ENCODE measurements around the gene TBCE. TPM values are rescaled to one million over a fixed set of nuclear protein-coding genes. Genes with fewer than 3 reads are reported as not detected.
"Not testable (repeated sequence)": the region's sequence is repeated elsewhere in the genome, so short reads cannot be mapped to it uniquely, and the experiment has no call there.

Gene TBCE
- total RNA-seq, 1 donor from 2014 or later = 17.2 TPM

DNA sequence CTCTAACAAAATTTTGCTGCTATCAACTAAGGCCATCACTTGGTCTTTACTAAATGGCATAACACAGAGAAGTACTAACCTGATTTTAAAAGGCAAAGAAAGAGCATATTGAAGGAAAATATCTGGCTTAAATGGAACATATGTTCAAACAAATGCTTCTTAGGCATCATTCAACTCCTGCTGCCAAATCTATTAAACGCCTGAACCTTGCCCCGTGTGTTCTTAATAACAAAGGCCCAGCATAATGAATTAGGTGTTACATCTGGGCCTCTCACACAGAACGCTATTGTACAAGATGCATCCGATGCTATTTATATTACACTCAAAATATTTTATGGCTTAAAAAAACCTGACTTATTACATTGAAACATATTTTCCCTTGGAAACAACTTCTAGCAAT is 88.6 kb downstream of the TBCE start:
- no peaks in the 10 kb centered on the region for H3K27me3 ChIP-seq (ENCODE audit: low read depth)
- TF ChIP-seq, protein P1, sequence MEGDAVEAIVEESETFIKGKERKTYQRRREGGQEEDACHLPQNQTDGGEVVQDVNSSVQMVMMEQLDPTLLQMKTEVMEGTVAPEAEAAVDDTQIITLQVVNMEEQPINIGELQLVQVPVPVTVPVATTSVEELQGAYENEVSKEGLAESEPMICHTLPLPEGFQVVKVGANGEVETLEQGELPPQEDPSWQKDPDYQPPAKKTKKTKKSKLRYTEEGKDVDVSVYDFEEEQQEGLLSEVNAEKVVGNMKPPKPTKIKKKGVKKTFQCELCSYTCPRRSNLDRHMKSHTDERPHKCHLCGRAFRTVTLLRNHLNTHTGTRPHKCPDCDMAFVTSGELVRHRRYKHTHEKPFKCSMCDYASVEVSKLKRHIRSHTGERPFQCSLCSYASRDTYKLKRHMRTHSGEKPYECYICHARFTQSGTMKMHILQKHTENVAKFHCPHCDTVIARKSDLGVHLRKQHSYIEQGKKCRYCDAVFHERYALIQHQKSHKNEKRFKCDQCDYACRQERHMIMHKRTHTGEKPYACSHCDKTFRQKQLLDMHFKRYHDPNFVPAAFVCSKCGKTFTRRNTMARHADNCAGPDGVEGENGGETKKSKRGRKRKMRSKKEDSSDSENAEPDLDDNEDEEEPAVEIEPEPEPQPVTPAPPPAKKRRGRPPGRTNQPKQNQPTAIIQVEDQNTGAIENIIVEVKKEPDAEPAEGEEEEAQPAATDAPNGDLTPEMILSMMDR (IDR thresholded peaks at IDR 0.05; ENCODE audit: borderline replicate concordance) = no peak
- no peak overlapping the region for H3K4me3 ChIP-seq
- H3K36me3 ChIP-seq = peaks cover 50% of the 10 kb centered on the region
- no peaks in the 10 kb centered on the region for H3K4me1 ChIP-seq
- no peak for DNase-seq
- intact Hi-C loops (cut with micrococcal nuclease) = no loop called here
- no peaks in the 10 kb centered on the region for H3K9me3 ChIP-seq (replicated peaks)
- no peak overlapping the region for H3K27ac ChIP-seq (replicated peaks)

DNA sequence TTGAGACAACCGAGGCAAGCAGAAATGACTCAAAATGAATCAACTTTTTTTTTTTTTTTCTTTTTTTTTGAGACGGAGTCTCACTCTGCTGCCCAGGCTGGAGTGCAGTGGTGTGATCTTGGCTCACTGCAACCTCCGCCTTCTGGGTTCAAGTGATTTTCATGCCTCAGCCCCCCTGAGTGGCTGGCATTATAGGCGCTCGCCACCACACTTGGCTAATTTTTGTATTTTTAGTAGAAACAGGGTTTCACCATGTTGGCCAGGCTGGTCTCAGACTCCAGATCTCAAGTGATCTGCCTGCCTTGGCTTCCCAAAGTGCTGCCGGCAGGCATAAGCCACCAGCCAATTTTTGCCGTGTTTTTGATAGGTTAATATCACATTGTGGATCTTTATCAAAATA is 90.6 kb downstream of the TBCE start:
- not testable (repeated sequence) for H3K27me3 ChIP-seq (ENCODE audit: low read depth)

DNA sequence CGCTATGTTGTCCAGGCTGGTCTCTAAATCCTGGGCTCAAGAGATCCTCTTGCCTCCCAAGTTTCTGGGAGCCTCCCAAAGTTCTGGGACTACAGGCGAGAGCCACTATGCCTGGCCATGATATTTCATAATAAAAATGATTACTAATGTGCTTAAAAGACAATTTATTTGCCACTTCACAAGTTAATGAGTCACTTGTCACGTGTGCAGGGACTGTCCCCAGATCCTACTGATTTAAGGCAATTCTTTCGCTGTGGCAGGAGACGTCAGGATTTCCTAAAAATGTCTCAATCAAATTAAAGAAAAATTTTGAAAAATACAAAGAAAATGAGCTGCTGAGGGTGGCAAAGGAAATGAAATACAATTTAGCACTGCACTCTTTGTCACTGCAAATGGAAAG is 93.5 kb downstream of the TBCE start:
- Histone ChIP-seq H3K9me3 (replicated peaks) (no peaks in the 10 kb centered on the region), H3K36me3 (peaks cover 23% of the 10 kb centered on the region), H3K27ac (replicated peaks) (no peak overlapping the region), H3K27me3 (ENCODE audit: low read depth) (no peaks in the 10 kb centered on the region), H3K4me1 (no peaks in the 10 kb centered on the region), H3K4me3 (no peak overlapping the region)
- intact Hi-C loops (cut with micrococcal nuclease) = no loop called here
- TF ChIP-seq, protein P1 (IDR thresholded peaks at IDR 0.05; ENCODE audit: borderline replicate concordance) = no peak
- no peak for DNase-seq

More for the DNA sequence above, 90.6 kb downstream of the TBCE start:
- H3K36me3 ChIP-seq = peaks cover 30% of the 10 kb centered on the region
- H3K4me1 ChIP-seq; H3K4me3 ChIP-seq; H3K9me3 ChIP-seq (replicated peaks); H3K27ac ChIP-seq (replicated peaks); DNase-seq; intact Hi-C loops (cut with micrococcal nuclease): not testable (repeated sequence)

DNA sequence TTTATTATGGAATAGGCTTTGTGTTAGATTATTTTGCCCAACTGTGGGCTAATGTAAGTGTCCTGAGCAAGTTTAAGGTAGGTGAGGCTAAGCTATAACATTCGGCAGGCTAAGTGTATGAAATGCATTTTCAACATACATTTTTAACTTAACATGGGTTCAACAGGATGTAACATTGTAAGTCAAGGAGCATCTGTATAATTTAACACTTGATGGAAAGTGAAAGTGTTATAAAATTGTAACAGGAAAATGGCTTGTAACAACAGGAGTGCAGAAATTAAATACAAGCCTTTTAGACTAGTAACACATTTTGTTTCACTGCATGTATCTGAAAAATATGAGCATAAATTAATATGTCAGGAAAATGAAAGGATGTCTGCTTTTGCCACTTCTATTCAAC is 94.7 kb downstream of the TBCE start:
- Histone ChIP-seq H3K27me3 (ENCODE audit: low read depth) (no peaks in the 10 kb centered on the region), H3K4me1 (no peaks in the 10 kb centered on the region), H3K9me3 (replicated peaks) (no peaks in the 10 kb centered on the region), H3K27ac (replicated peaks) (no peak overlapping the region), H3K4me3 (no peak overlapping the region), H3K36me3 (peaks cover 32% of the 10 kb centered on the region)
- TF ChIP-seq, protein P1 (IDR thresholded peaks at IDR 0.05; ENCODE audit: borderline replicate concordance) = no peak
- intact Hi-C loops (cut with micrococcal nuclease) = no loop called here
- no peak for DNase-seq

DNA sequence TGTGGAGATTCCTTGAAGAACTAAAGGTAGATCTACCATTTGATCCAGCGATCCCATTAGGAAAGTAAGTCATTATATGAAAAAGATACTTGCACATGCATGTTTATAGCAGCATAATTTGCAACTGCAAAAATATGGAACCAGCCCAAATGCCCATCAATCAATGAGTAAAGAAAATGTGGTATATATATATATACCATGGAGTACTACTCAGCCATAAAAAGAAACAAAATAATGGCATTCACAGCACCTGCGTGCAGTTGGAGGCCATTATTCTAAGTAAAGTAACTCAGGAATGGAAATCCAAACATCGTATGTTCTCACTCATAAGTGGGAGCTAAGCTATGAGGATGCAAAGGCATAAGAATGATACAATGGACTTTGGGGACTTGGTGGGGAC is 95.6 kb downstream of the TBCE start:
- DNase-seq; intact Hi-C loops (cut with micrococcal nuclease); H3K27me3 ChIP-seq (ENCODE audit: low read depth); H3K9me3 ChIP-seq (replicated peaks); H3K4me1 ChIP-seq; H3K27ac ChIP-seq (replicated peaks); H3K4me3 ChIP-seq: not testable (repeated sequence)
- H3K36me3 ChIP-seq = peaks cover 34% of the 10 kb centered on the region

DNA sequence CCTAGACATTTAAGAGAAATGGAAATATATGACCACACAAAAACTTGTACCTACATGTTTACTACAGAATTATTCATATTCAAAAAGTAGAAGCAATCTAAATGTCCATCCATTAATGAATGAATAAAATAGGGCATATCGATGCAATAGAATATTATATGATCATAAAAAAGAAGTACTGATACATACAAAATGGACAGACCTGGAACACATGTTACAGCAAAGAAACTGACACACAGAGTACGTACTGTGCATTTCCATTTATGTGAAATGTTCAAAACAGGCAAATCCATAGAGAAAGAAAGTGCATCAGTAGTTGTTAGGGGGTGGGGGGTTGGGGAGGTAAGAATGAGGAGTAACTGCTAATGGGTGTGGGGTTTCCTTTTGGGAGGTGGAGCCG is 97.8 kb downstream of the TBCE start:
- DNase-seq = no peak
- Histone ChIP-seq H3K9me3 (replicated peaks) (no peaks in the 10 kb centered on the region), H3K4me1 (no peaks in the 10 kb centered on the region), H3K36me3 (peaks cover 45% of the 10 kb centered on the region), H3K4me3 (no peak overlapping the region), H3K27me3 (ENCODE audit: low read depth) (no peaks in the 10 kb centered on the region), H3K27ac (replicated peaks) (no peak overlapping the region)
- TF ChIP-seq, protein P1 (IDR thresholded peaks at IDR 0.05; ENCODE audit: borderline replicate concordance) = no peak
- intact Hi-C loops (cut with micrococcal nuclease) = no loop called here

DNA sequence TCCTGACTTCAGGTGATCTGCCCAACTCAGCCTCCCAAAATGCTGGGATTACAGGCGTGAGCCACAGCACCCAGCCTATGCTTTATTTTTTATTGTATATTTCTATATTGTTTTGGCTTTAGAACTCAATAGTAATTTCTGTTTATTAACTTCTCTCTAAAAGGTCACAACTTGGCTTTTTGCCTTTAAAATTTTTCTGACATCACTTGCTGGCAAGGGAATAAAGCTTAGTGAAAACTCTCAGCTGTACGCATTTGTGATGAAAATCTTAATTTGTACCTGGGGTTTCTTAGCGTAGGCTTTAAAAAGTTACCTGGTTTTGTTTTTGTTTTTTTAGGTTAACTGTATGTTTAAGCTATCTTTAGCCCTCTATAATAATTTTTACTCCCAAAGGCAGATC is 100.8 kb downstream of the TBCE start:
- TF ChIP-seq, protein P1 (IDR thresholded peaks at IDR 0.05; ENCODE audit: borderline replicate concordance) = no peak
- no peak for DNase-seq
- no peaks in the 10 kb centered on the region for H3K27me3 ChIP-seq (ENCODE audit: low read depth)
- no peaks in the 10 kb centered on the region for H3K9me3 ChIP-seq (replicated peaks)
- peaks cover 65% of the 10 kb centered on the region for H3K36me3 ChIP-seq
- no peak overlapping the region for H3K4me3 ChIP-seq
- intact Hi-C loops (cut with micrococcal nuclease) = no loop called here
- H3K27ac ChIP-seq (replicated peaks) = no peak overlapping the region
- H3K4me1 ChIP-seq = no peaks in the 10 kb centered on the region
